Stimulated activated naive CD4-positive, alpha-beta T cell treated with Interleukin-2 at 50 U/mL for 16 hours (primary cell): ENCODE measurements around the gene FGD5.

ENCODE experiments used
- DNase-seq: peaks from one replicate; lab custom pipeline; 2025; lab: John Stamatoyannopoulos, UW

Gene FGD5

GRCh38 chr3:14980689-14981088 is 161.9 kb downstream of the FGD5 start:
- DNase-seq: no peak
